ENCODE measurements around the gene STX12. TPM values are rescaled to one million over a fixed set of nuclear protein-coding genes. Genes with fewer than 3 reads are reported as not detected.
A peak's percentile ranks its signal among the peaks of the same experiment; 100 is the strongest.
"Not testable (repeated sequence)": the region's sequence is repeated elsewhere in the genome, so short reads cannot be mapped to it uniquely, and the experiment has no call there.

The STX12 gene
- total RNA-seq, 1 experiment from 2014 or later, result 76.5 TPM

DNA sequence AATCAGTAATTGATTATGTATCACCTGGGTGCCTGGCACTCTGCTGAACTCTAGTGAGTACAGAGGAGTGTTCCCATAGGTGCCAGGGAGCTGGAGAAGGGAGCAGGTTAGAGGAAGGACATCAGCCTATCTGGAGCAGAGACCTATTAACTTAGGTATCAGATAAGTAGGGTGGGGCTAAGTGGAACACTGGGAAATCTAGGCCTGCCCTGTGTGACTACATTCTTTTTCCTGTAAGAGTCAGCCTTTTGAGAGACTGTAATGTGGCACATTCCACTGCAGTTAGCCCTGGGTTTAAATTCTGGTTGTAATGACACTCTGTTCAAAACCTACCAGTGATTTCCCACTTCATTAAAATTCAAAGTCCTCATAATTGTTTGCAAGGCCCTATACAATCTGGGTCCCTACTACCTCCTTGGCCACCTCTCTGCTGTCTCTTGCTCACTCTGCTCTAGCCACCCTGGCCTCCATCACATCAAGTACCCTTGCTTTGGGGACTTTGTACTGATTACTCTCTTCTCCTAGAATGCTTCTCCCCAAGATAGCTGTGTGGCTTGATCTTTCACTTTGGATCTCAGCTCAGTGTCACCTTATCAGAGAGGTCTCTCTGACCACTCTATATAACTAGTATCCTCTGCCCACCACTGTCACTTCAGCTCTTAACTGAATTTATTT, 12.9 kb downstream of the STX12 start:
- DNase-seq (ENCODE audit: low read depth in 1 of 2, low spot score in 2 of 2), result no peak
- Histone ChIP-seq H3K36me3 (peaks cover 21% of the 10 kb centered on the region), H3K4me1 (replicated peaks) (no peaks in the 10 kb centered on the region), H3K4me3 (no peak overlapping the region), H3K27me3 (replicated peaks) (no peaks in the 10 kb centered on the region), H3K27ac (no peak overlapping the region), H3K9me3 (replicated peaks) (no peaks in the 10 kb centered on the region)

- no peak for DNase-seq (ENCODE audit: low read depth in 1 of 2, low spot score in 2 of 2)
- Histone ChIP-seq H3K9me3 (replicated peaks) (no peaks in the 10 kb centered on the region), H3K36me3 (peaks cover 35% of the 10 kb centered on the region), H3K27me3 (replicated peaks) (no peaks in the 10 kb centered on the region), H3K27ac (no peak overlapping the region), H3K4me1 (replicated peaks) (no peaks in the 10 kb centered on the region), H3K4me3 (no peak overlapping the region)
These were observed 14.9 kb downstream of the STX12 start for GRCh38 chr1:27787895-27788294.

GRCh38 chr1:27789540-27790041, 16.6 kb downstream of the STX12 start:
- Histone ChIP-seq H3K36me3 (peaks cover 50% of the 10 kb centered on the region), H3K9me3 (replicated peaks) (no peaks in the 10 kb centered on the region), H3K27ac (no peak overlapping the region), H3K27me3 (replicated peaks) (no peaks in the 10 kb centered on the region), H3K4me1 (replicated peaks) (no peaks in the 10 kb centered on the region), H3K4me3 (no peak overlapping the region)
- DNase-seq (ENCODE audit: low read depth in 1 of 2, low spot score in 2 of 2), result peak in 1 of 2 experiments; percentile 1

GRCh38 chr1:27790270-27790669, 17.3 kb downstream of the STX12 start:
- DNase-seq (ENCODE audit: low read depth in 1 of 2, low spot score in 2 of 2), result peak in 1 of 2 experiments; percentile 22
- not testable (repeated sequence) for H3K27me3 ChIP-seq (replicated peaks); H3K9me3 ChIP-seq (replicated peaks); H3K27ac ChIP-seq; H3K4me3 ChIP-seq; H3K4me1 ChIP-seq (replicated peaks)
- H3K36me3 ChIP-seq, result peaks cover 55% of the 10 kb centered on the region

GRCh38 chr1:27795601-27796000, 22.6 kb downstream of the STX12 start:
- no peak overlapping the region for H3K27ac ChIP-seq
- H3K27me3 ChIP-seq (replicated peaks), result no peaks in the 10 kb centered on the region
- H3K9me3 ChIP-seq (replicated peaks), result no peaks in the 10 kb centered on the region
- peaks cover 75% of the 10 kb centered on the region for H3K36me3 ChIP-seq
- H3K4me3 ChIP-seq, result no peak overlapping the region
- no peaks in the 10 kb centered on the region for H3K4me1 ChIP-seq (replicated peaks)
- no peak for DNase-seq (ENCODE audit: low read depth in 1 of 2, low spot score in 2 of 2)

DNA sequence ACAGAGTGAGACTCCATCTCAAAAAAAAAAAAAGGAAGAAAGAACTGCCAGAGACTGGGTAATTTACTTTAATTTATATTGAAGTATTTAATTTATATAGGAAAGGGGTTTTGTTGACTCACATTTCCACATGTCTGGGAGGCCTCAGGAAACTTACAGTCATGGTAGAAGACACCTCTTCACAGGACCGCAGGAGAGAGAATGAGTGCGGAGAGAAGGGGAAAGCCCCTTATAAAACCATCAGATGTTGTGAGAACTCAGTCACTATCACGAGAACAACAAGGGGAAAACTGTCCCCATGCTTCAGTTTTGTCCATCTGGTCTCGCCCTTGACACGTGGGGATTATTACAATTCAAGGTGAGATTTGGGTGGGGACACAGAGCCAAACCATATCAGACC, 31.8 kb downstream of the STX12 start:
- Histone ChIP-seq H3K4me3 (no peak overlapping the region), H3K27ac (no peak overlapping the region), H3K36me3 (peaks cover 55% of the 10 kb centered on the region), H3K27me3 (replicated peaks) (no peaks in the 10 kb centered on the region), H3K4me1 (replicated peaks) (no peaks in the 10 kb centered on the region), H3K9me3 (replicated peaks) (no peaks in the 10 kb centered on the region)
- DNase-seq (ENCODE audit: low read depth in 1 of 2, low spot score in 2 of 2), result no peak

DNA sequence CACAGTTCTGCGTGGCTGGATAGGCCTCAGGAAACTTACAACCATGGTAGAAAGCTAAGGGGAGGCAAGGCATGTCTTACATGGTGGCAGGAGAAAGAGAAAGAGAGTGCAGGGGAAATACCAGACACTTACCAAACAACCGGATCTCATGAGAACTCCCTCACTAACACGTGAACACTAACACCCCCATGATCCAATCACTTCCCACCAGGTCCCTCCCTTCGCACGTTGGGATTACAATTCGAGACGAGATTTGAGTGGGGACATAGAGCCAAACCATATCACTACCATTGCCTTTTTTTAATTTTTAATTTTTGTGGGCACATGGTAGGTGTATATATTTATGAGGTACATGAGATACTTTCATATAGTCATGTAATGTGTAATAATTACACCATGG, 33.7 kb downstream of the STX12 start:
- Histone ChIP-seq H3K27ac (no peak overlapping the region), H3K36me3 (peaks cover 49% of the 10 kb centered on the region), H3K4me1 (replicated peaks) (no peaks in the 10 kb centered on the region)

GRCh38 chr1:27807385-27807784, 34.4 kb downstream of the STX12 start:
- Histone ChIP-seq H3K36me3 (peaks cover 45% of the 10 kb centered on the region), H3K27me3 (replicated peaks) (no peaks in the 10 kb centered on the region), H3K27ac (no peak overlapping the region), H3K4me1 (replicated peaks) (no peaks in the 10 kb centered on the region), H3K9me3 (replicated peaks) (no peaks in the 10 kb centered on the region), H3K4me3 (no peak overlapping the region)
- DNase-seq (ENCODE audit: low read depth in 1 of 2, low spot score in 2 of 2), result no peak

More for the DNA sequence above, 33.7 kb downstream of the STX12 start:
- H3K4me3 ChIP-seq, result no peak overlapping the region
- no peaks in the 10 kb centered on the region for H3K9me3 ChIP-seq (replicated peaks)
- no peaks in the 10 kb centered on the region for H3K27me3 ChIP-seq (replicated peaks)
- no peak for DNase-seq (ENCODE audit: low read depth in 1 of 2, low spot score in 2 of 2)

DNA sequence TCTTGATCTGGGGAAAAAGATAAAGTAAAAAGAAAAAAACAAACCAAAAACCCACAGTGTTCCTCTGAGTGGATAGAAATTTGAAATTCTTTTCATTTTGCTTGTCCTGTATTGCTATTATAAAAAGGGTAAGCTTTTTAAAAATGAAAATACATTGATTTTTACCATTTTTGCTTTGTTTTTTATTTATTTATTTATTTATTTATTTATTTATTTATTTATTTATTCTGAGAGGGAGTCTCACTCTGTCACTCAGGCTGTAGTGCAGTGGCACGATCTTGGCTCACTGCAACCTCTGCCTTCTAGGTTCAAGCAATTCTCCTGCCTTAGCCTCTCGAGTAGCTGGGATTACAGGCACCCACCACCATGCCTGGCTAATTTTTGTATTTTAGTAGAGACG, 35.1 kb downstream of the STX12 start:
- not testable (repeated sequence) for H3K4me1 ChIP-seq (replicated peaks); H3K4me3 ChIP-seq; H3K27ac ChIP-seq; DNase-seq (ENCODE audit: low read depth in 1 of 2, low spot score in 2 of 2); H3K9me3 ChIP-seq (replicated peaks); H3K27me3 ChIP-seq (replicated peaks)
- peaks cover 47% of the 10 kb centered on the region for H3K36me3 ChIP-seq

DNA sequence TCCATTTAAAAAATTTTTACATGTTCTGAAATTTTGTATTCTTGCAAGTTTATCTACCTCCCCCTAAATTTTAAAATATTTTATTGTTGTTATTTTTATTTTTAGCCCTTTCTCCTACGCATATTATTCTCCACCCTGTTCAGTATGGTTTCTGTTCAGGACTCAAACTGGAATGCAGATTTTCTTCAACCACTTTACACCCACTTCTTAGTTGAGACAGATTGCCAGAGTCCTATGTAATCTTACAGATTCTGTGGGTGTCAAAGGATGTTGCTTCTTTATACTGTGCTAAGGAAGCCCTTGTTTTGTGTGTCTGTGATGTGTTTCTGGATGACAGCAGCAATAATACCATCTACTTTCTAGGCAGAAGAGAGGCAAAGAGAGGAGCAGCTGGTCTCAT, 36.9 kb downstream of the STX12 start:
- Histone ChIP-seq H3K9me3 (replicated peaks) (no peaks in the 10 kb centered on the region), H3K36me3 (peaks cover 49% of the 10 kb centered on the region), H3K4me3 (no peak overlapping the region), H3K27ac (no peak overlapping the region), H3K27me3 (replicated peaks) (no peaks in the 10 kb centered on the region), H3K4me1 (replicated peaks) (no peaks in the 10 kb centered on the region)
- no peak for DNase-seq (ENCODE audit: low read depth in 1 of 2, low spot score in 2 of 2)

DNA sequence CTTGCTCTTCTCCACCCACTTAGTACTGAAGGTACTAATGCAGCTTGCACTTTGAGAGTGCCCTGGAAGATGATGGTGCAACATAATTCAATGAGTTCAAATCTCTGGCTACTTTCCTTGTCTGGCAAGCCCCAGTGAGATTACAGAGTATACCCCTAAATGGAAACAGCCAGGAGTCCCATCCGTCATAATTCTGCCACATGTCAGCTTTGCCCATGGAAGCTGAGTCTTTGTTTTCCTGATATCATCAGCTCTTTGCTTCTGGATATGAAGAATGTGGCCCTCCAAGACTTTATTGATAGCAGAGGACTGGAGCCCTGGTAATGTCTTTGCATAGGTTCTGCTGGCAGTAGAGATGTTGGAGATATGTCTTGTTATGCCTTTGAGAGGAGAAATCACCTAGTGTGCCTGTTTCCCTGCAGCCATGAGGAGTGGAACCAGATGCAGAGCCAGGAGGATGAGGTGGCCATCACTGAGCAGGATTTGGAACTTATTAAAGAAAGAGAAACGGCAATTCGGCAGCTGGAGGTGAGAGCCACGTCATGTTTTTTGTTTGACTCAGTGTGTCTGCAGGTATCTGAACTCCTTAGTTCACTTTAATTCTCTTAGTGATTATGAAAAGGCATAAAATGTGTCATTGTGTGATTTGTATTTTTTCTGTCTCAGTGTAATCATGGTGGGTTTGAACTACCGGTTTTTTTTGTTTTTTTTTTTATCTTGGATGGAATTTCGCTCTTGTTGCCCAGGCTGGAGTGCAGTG, 38.9 kb downstream of the STX12 start:
- peak in 1 of 2 experiments; percentile 16 for DNase-seq (ENCODE audit: low read depth in 1 of 2, low spot score in 2 of 2)
- Histone ChIP-seq H3K4me1 (replicated peaks) (peaks cover 4% of the 10 kb centered on the region), H3K27me3 (replicated peaks) (no peaks in the 10 kb centered on the region), H3K9me3 (replicated peaks) (no peaks in the 10 kb centered on the region), H3K27ac (no peak overlapping the region), H3K4me3 (no peak overlapping the region), H3K36me3 (peaks cover 51% of the 10 kb centered on the region)

DNA sequence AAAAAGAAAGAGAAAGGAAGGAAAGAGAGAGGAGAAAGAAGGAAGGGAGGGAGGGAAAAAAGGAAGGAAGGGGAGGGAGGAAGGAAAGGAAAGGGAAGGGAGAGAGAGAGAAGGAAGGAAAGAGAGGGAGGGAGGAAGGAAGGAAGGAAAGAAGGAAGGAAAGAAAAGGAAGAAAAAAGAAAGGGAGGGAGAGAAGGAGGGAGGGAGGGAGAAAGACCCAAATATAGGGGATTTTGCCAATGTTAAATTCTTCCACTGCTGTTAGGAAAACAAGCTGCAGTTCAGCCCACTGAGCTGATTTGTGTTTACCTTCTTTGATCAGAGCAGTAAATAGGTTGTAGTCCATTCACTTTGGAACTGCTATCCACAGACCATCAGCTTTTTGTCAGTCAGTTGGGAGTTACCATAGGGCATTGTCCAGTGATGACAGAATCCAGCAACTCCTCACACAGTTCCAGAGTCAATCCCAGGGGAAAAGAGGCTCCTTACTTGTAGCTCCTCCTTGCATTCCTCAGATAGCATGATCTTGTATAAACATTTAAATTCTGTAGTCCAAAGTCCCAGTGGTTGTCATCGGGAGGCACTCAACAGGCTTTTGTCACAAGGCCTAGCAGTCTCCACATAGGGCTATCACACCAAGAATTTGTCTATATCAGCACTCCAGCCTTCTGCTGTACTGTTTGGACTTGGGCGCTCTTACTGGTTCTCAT, 44.1 kb downstream of the STX12 start:
- Histone ChIP-seq H3K27me3 (replicated peaks) (no peaks in the 10 kb centered on the region), H3K9me3 (replicated peaks) (no peaks in the 10 kb centered on the region), H3K27ac (peak overlapping the region; percentile 68), H3K36me3 (peaks cover 58% of the 10 kb centered on the region), H3K4me3 (no peak overlapping the region), H3K4me1 (replicated peaks) (peaks cover 14% of the 10 kb centered on the region)
- peak; percentile 78 to 83 for DNase-seq (ENCODE audit: low read depth in 1 of 2, low spot score in 2 of 2)

GRCh38 chr1:27821761-27822315, 48.8 kb downstream of the STX12 start:
- Histone ChIP-seq H3K9me3 (replicated peaks) (no peaks in the 10 kb centered on the region), H3K4me3 (no peak overlapping the region), H3K4me1 (replicated peaks) (peaks cover 18% of the 10 kb centered on the region), H3K36me3 (peaks cover 49% of the 10 kb centered on the region), H3K27me3 (replicated peaks) (no peaks in the 10 kb centered on the region), H3K27ac (no peak overlapping the region)
- DNase-seq (ENCODE audit: low read depth in 1 of 2, low spot score in 2 of 2), result peak in 1 of 2 experiments; percentile 12
